Muscle layer of duodenum (tissue), 2 donors: ENCODE data around the gene ITGA4.

Experiments used
- H3K27ac ChIP-seq: one replicate; pipeline ENCODE4 v1.7.0; 2013; ENCODE audit warnings: mild to moderate bottlenecking, low read length
- H3K27me3 ChIP-seq: one replicate; pipeline ENCODE4 v1.7.0; 2013; ENCODE audit warnings: low read depth, mild to moderate bottlenecking, control low read depth, low read length
- H3K36me3 ChIP-seq, 2 donors: one replicate each; pipeline ENCODE4 v1.7.0; 2013; ENCODE audit warnings: low read length in 2 of 2, control low read depth in 1 of 2, mild to moderate bottlenecking in 1 of 2; ENCODE audit not compliant: insufficient read depth in 2 of 2, control insufficient read depth in 1 of 2
- H3K4me1 ChIP-seq, 2 donors: one replicate each; pipeline ENCODE4 v1.7.0; 2013; ENCODE audit warnings: low read length in 2 of 2, mild to moderate bottlenecking in 2 of 2, control low read depth in 1 of 2, moderate library complexity in 1 of 2; ENCODE audit not compliant: insufficient read depth in 2 of 2, control insufficient read depth in 1 of 2
- H3K4me3 ChIP-seq, 2 donors: one replicate each; pipeline ENCODE4 v1.7.0; 2013; ENCODE audit warnings: low read length in 2 of 2, low read depth in 1 of 2, mild to moderate bottlenecking in 1 of 2
- H3K9me3 ChIP-seq, 2 donors: one replicate each; pipeline ENCODE4 v1.7.0; 2013; ENCODE audit warnings: low read length in 2 of 2, control low read depth in 1 of 2, mild to moderate bottlenecking in 1 of 2; ENCODE audit not compliant: control insufficient read depth in 1 of 2
- donor health status: healthy.

The ITGA4 gene

DNA sequence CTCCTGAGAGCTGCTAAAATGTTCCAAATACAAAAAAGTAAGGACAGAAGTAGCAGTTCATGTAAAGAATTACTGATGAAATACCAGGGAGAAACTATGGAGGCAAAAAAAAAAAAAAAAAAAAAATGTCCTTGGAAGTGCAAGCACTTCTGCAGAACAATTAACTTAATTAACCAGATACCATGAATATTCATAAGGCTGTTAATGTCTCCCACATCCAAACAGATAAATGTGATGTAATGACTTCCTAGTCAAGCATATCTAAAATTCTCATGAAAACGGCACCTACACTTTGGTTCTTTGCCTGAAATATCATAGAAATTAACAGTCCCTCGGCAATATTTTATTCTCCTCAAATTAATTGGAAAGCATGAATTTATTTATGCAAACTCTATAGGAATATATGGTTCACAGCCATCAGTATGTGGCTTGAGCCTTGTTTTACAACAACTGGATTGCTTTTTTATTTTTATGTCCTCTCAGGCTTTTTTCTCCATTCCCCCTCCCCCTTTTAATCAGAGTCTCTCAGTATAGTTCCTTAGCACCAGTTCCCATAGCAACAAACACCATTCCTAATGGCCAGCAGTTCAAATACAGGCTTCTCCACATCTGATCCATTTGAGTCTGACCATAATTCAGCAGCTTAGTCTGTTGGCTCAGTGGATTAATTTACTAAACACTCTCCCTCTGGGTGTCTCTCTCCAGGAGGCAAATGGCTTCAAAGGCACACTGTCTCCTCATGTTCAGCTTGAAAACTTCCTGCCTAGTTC, 97.1 kb downstream of the ITGA4 start:
- Histone ChIP-seq H3K4me1 (no peaks in the 10 kb centered on the region), H3K9me3 (no peaks in the 10 kb centered on the region), H3K27me3 (no peaks in the 10 kb centered on the region), H3K36me3 (no peaks in the 10 kb centered on the region), H3K27ac (no peak overlapping the region), H3K4me3 (no peak overlapping the region)

DNA sequence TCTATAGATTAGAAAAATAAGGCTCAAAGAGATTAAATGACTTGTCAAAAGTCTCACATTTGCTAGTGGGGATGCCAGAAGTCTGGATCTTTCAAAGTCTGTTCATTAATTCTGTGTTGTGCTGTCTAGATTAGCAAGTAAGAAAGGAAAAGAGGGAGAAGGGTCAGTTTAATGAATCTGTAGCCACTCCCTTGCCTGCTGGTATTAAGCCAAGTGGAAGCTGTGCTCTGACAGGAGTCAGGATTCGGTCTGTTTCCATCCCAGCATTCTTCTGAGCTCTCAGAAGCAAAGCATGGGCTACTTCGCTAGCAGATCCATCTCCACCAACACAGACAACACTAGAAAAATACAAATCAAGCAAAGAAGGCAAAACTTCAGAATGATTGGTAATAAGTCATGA, 101.2 kb downstream of the ITGA4 start:
- Histone ChIP-seq H3K27me3 (no peaks in the 10 kb centered on the region), H3K27ac (no peak overlapping the region), H3K36me3 (no peaks in the 10 kb centered on the region), H3K4me1 (no peaks in the 10 kb centered on the region), H3K4me3 (no peak overlapping the region), H3K9me3 (no peaks in the 10 kb centered on the region)

DNA sequence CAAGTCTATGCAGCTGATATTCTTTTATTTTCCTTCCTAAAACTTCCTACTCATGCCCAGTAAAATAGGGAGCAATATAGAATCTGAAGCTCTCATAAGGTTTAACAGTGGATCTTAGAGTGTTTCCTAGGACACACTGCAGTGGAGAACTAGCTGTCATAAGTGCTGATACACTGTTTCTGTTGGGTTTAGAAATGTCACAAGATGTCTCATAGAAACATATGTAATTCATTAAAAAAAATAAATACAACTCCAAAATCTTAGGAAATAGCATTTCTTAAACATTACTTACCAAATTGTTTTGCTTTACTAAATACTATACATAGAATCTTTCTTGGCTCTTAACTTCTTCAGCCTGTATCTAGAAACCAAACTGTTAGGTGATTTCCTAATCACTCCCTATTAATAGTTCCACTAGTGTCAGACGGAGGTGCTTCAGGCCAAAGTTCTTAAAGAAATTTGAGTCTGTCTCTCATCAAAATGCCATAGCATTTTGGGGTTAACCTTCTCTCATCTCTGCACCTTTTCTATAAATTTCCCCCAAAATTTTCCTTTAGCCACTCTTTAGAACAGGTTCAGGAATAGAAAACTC, 106.0 kb downstream of the ITGA4 start:
- Histone ChIP-seq H3K27ac (no peak overlapping the region), H3K4me3 (no peak overlapping the region), H3K36me3 (no peaks in the 10 kb centered on the region), H3K4me1 (no peaks in the 10 kb centered on the region), H3K9me3 (no peaks in the 10 kb centered on the region), H3K27me3 (no peaks in the 10 kb centered on the region)

DNA sequence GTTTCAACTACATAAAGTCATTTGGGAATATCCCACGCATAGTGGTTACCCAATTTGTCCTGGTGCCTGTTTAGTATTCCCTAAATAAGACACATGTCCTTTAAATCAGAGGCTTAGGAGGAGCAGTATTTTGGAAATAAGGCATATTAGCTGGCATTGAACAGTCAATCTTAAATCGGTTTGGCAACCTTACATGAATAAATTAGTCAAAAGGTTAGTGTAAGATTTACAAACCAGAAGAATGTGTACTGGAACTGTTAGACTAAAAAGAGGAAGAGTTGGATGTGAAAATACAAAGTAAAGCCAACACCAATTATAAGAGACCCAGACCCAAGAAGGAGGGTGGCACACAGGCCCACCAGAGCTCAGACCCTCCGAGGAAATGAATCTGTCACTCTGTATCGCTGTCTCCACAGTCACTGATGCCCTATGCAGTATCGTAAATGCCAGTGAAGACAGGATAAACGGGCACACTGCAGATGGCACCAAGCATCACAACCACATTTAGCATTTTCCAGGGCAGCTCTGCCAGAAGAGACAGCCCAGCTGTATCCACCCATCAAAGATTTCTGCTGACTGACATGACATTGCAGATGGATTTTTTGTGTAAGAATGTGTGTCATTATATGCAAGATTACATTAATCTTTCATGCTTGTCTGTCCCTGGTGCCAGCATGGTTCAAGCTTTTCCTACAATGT, 109.3 kb downstream of the ITGA4 start:
- H3K27me3 ChIP-seq, result no peaks in the 10 kb centered on the region
- H3K27ac ChIP-seq, result no peak overlapping the region
- no peaks in the 10 kb centered on the region for H3K9me3 ChIP-seq
- no peaks in the 10 kb centered on the region for H3K36me3 ChIP-seq
- H3K4me1 ChIP-seq, result no peaks in the 10 kb centered on the region
- no peak overlapping the region for H3K4me3 ChIP-seq

- Histone ChIP-seq H3K27me3 (no peaks in the 10 kb centered on the region), H3K27ac (no peak overlapping the region), H3K4me1 (no peaks in the 10 kb centered on the region), H3K4me3 (no peak overlapping the region), H3K9me3 (no peaks in the 10 kb centered on the region), H3K36me3 (no peaks in the 10 kb centered on the region)
These were observed 112.9 kb downstream of the ITGA4 start for GRCh38 chr2:181570059-181570458.

GRCh38 chr2:181570833-181571661, 113.9 kb downstream of the ITGA4 start:
- Histone ChIP-seq H3K36me3 (no peaks in the 10 kb centered on the region), H3K9me3 (no peaks in the 10 kb centered on the region), H3K4me1 (no peaks in the 10 kb centered on the region), H3K4me3 (no peak overlapping the region), H3K27me3 (no peaks in the 10 kb centered on the region), H3K27ac (no peak overlapping the region)

- Histone ChIP-seq H3K27me3 (no peaks in the 10 kb centered on the region), H3K9me3 (no peaks in the 10 kb centered on the region), H3K4me1 (no peaks in the 10 kb centered on the region), H3K27ac (no peak overlapping the region), H3K4me3 (no peak overlapping the region), H3K36me3 (no peaks in the 10 kb centered on the region)
These were observed 116.1 kb downstream of the ITGA4 start for GRCh38 chr2:181573140-181573736.

DNA sequence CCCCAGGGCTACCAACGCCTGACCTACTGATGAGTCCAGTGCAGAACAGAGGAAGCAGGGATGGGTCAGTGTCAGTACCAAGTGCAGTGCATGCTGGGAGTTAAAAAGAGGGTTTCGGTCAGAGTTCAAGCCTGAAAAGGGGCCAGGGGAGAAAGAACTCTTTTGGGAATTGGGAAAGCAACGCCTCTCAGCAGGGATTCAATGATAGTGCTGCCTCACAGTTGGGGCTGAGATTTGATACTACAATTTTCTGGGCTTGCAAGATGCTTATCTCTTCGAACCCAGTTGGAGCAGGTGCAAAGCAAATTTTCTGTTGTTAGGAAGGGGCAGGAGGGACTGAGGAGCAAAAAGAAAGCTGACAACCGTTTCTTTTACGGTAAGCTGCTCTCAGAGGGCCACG, 117.1 kb downstream of the ITGA4 start:
- Histone ChIP-seq H3K9me3 (no peaks in the 10 kb centered on the region), H3K27ac (no peak overlapping the region), H3K4me3 (no peak overlapping the region), H3K36me3 (no peaks in the 10 kb centered on the region), H3K4me1 (no peaks in the 10 kb centered on the region), H3K27me3 (no peaks in the 10 kb centered on the region)

DNA sequence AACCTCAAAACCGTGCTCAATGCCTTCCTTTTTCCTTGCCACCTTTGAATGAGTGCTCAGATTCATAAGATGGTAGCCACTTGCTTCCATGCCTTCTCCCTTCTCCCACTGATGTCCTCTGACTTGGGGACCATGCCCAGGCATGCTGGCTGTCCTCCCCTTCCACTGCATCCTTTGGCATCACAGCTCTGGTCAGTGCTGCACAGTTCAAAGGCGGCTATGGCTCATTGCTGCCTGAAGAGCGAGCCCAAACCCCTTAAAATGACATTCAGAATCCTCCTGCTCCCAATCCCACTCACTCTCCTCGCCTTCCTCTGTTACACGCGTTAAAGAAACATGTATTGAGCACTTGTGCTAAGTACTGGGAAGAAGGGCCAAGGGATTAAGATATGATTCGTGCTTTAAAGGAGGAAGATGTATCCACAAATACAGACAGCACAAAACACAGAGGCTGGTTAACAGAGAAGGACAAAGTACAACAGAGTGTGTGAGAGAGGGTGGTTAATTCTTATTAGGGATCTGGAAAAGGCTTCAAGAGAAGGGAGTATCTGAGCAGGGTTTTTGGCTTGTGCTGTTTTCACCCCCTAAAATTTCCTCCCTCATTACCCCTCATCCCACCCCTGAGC, 118.0 kb downstream of the ITGA4 start:
- no peaks in the 10 kb centered on the region for H3K9me3 ChIP-seq
- H3K36me3 ChIP-seq, result no peaks in the 10 kb centered on the region
- no peak overlapping the region for H3K27ac ChIP-seq
- H3K27me3 ChIP-seq, result no peaks in the 10 kb centered on the region
- H3K4me3 ChIP-seq, result no peak overlapping the region
- no peaks in the 10 kb centered on the region for H3K4me1 ChIP-seq

- no peak overlapping the region for H3K27ac ChIP-seq
- H3K4me3 ChIP-seq, result no peak overlapping the region
- H3K36me3 ChIP-seq, result no peaks in the 10 kb centered on the region
- no peaks in the 10 kb centered on the region for H3K27me3 ChIP-seq
- no peaks in the 10 kb centered on the region for H3K4me1 ChIP-seq
- no peaks in the 10 kb centered on the region for H3K9me3 ChIP-seq
These were observed 118.5 kb downstream of the ITGA4 start for GRCh38 chr2:181575650-181576025.
